WTC11 (cell line): ENCODE data around the gene SLC7A8. TPM values are rescaled to one million over a fixed set of nuclear protein-coding genes. Genes with fewer than 3 reads are reported as not detected.

Source experiments
- ATAC-seq: fragments of 200-7000 bp; cut with Tn5 transposase; 2 replicates; pipeline ENCODE4 v1.10.0; 2021; ENCODE audit warnings: mild to moderate bottlenecking, moderate library complexity
- CTCF ChIA-PET: fragments of 300-600 bp; sonication (Branson Sonifier 250); formaldehyde crosslinking; loops from one replicate; lab custom pipeline; 2021; ENCODE audit warnings: antibody characterized with exemption; lab: Charles Lee
- POLR2A ChIA-PET: fragments of 350-600 bp; sonication (Branson Sonifier 250); formaldehyde crosslinking; loops from one replicate; lab custom pipeline; 2021; ENCODE audit warnings: antibody characterized with exemption; lab: Charles Lee
- DNase-seq: peaks from one replicate; pipeline ENCODE4 v3.0.0; 2021; ENCODE audit warnings: low spot score
- H3K27ac Mint-ChIP-seq: 2 replicates; pipeline ENCODE4 v1.8.0; 2021; ENCODE audit warnings: mixed read lengths
- H3K27me3 Mint-ChIP-seq: 2 replicates; pipeline ENCODE4 v1.8.0; 2021; ENCODE audit warnings: low read depth, mild to moderate bottlenecking, moderate library complexity, mixed read lengths
- H3K36me3 Mint-ChIP-seq: 2 replicates; pipeline ENCODE4 v1.8.0; 2021; ENCODE audit warnings: mixed read lengths
- H3K4me1 Mint-ChIP-seq: 2 replicates; pipeline ENCODE4 v1.8.0; 2022; ENCODE audit warnings: mixed read lengths
- H3K4me3 Mint-ChIP-seq: 2 replicates; pipeline ENCODE4 v1.8.0; 2021; ENCODE audit warnings: mild to moderate bottlenecking, moderate library complexity, mixed read lengths
- H3K9me3 Mint-ChIP-seq: 2 replicates; pipeline ENCODE4 v1.8.0; 2021; ENCODE audit warnings: mixed read lengths
- ATF3 ChIP-seq: sonication (generic); formaldehyde crosslinking; conservative IDR thresholded peaks from 2 replicates; pipeline ENCODE4 v1.8.1; 2022; ENCODE audit warnings: mild to moderate bottlenecking, missing genetic modification reagents
- ETV6 ChIP-seq: sonication (generic); formaldehyde crosslinking; IDR thresholded peaks from 2 replicates; pipeline ENCODE4 v1.8.1; 2022; ENCODE audit warnings: mild to moderate bottlenecking, missing genetic modification reagents
- IRF2 ChIP-seq: sonication (generic); formaldehyde crosslinking; IDR thresholded peaks from 2 replicates; pipeline ENCODE4 v1.8.0; 2022; ENCODE audit warnings: low read depth, missing genetic modification reagents, borderline replicate concordance
- NFATC4 ChIP-seq: fragments of 250-450 bp; sonication (Bioruptor Pico); IDR thresholded peaks from 2 replicates; pipeline ENCODE4 v1.9.0; 2021; ENCODE audit warnings: mild to moderate bottlenecking
- ZBTB43 ChIP-seq: sonication (generic); formaldehyde crosslinking; IDR thresholded peaks from 2 replicates; pipeline ENCODE4 v1.8.1; 2023; ENCODE audit warnings: mild to moderate bottlenecking, missing genetic modification reagents
- ZNF121 ChIP-seq: sonication (generic); formaldehyde crosslinking; IDR thresholded peaks from 2 replicates; pipeline ENCODE4 v1.8.0; 2023; ENCODE audit warnings: missing genetic modification reagents
- ZNF138 ChIP-seq: sonication (generic); formaldehyde crosslinking; conservative IDR thresholded peaks from 2 replicates; pipeline ENCODE4 v1.8.1; 2022; ENCODE audit warnings: mild to moderate bottlenecking, moderate library complexity, missing genetic modification reagents
- ZNF263 ChIP-seq: sonication (generic); formaldehyde crosslinking; IDR thresholded peaks from 2 replicates; pipeline ENCODE4 v1.8.1; 2022; ENCODE audit warnings: low read depth, mild to moderate bottlenecking, moderate library complexity, missing genetic modification reagents
- ZNF423 ChIP-seq: fragments of 250-450 bp; sonication (Bioruptor Pico); IDR thresholded peaks from 2 replicates; pipeline ENCODE4 v2.1.2; 2022; ENCODE audit warnings: mild to moderate bottlenecking, moderate library complexity
- ZNF425 ChIP-seq: fragments of 250-450 bp; sonication (Bioruptor Pico); conservative IDR thresholded peaks from 2 replicates; pipeline ENCODE4 v1.9.0; 2021; ENCODE audit warnings: mild to moderate bottlenecking
- ZNF532 ChIP-seq: fragments of 250-450 bp; sonication (Bioruptor Pico); IDR thresholded peaks from 2 replicates; pipeline ENCODE4 v1.9.0; 2021; ENCODE audit warnings: mild to moderate bottlenecking, borderline replicate concordance
- total RNA-seq: library from RNA; stranded (reverse); gene quantifications from 3 replicates; pipeline ENCODE4 v1.2.3, GENCODE V29; 2021
- TF ChIP-seq, protein P1 (sequence below): sonication (generic); formaldehyde crosslinking; IDR thresholded peaks from 2 replicates; pipeline ENCODE4 v1.8.0; 2023; ENCODE audit warnings: missing genetic modification reagents, mild to moderate bottlenecking, borderline replicate concordance
- TF ChIP-seq, protein P2 (sequence below): sonication (generic); formaldehyde crosslinking; conservative IDR thresholded peaks from 2 replicates; pipeline ENCODE4 v1.8.1; 2023; ENCODE audit warnings: mild to moderate bottlenecking, low read depth, missing genetic modification reagents, moderate library complexity
- TF ChIP-seq, protein P3 (sequence below): sonication (generic); formaldehyde crosslinking; IDR thresholded peaks from 2 replicates; pipeline ENCODE4 v1.8.1; 2023; ENCODE audit warnings: mild to moderate bottlenecking, missing genetic modification reagents, moderate library complexity

The SLC7A8 gene
- total RNA-seq, 1 experiment from 2014 or later, result 207 TPM

- TF ChIP-seq, protein P1, sequence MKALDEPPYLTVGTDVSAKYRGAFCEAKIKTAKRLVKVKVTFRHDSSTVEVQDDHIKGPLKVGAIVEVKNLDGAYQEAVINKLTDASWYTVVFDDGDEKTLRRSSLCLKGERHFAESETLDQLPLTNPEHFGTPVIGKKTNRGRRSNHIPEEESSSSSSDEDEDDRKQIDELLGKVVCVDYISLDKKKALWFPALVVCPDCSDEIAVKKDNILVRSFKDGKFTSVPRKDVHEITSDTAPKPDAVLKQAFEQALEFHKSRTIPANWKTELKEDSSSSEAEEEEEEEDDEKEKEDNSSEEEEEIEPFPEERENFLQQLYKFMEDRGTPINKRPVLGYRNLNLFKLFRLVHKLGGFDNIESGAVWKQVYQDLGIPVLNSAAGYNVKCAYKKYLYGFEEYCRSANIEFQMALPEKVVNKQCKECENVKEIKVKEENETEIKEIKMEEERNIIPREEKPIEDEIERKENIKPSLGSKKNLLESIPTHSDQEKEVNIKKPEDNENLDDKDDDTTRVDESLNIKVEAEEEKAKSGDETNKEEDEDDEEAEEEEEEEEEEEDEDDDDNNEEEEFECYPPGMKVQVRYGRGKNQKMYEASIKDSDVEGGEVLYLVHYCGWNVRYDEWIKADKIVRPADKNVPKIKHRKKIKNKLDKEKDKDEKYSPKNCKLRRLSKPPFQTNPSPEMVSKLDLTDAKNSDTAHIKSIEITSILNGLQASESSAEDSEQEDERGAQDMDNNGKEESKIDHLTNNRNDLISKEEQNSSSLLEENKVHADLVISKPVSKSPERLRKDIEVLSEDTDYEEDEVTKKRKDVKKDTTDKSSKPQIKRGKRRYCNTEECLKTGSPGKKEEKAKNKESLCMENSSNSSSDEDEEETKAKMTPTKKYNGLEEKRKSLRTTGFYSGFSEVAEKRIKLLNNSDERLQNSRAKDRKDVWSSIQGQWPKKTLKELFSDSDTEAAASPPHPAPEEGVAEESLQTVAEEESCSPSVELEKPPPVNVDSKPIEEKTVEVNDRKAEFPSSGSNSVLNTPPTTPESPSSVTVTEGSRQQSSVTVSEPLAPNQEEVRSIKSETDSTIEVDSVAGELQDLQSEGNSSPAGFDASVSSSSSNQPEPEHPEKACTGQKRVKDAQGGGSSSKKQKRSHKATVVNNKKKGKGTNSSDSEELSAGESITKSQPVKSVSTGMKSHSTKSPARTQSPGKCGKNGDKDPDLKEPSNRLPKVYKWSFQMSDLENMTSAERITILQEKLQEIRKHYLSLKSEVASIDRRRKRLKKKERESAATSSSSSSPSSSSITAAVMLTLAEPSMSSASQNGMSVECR (CRISPR knock-in tag), result no peak
- no peak for TF ChIP-seq ATF3 (CRISPR knock-in tag)
- no peak for TF ChIP-seq ETV6
- TF ChIP-seq ZBTB43 (CRISPR knock-in tag), result no peak
- no peak for TF ChIP-seq ZNF121
- no peak for TF ChIP-seq ZNF138 (CRISPR knock-in tag)
- TF ChIP-seq ZNF532 (CRISPR knock-in tag), result no peak
- TF ChIP-seq NFATC4 (CRISPR knock-in tag), result no peak
- no peak for TF ChIP-seq ZNF263 (CRISPR knock-in tag)
- no peak for TF ChIP-seq ZNF423 (CRISPR knock-in tag)
- TF ChIP-seq, protein P2, sequence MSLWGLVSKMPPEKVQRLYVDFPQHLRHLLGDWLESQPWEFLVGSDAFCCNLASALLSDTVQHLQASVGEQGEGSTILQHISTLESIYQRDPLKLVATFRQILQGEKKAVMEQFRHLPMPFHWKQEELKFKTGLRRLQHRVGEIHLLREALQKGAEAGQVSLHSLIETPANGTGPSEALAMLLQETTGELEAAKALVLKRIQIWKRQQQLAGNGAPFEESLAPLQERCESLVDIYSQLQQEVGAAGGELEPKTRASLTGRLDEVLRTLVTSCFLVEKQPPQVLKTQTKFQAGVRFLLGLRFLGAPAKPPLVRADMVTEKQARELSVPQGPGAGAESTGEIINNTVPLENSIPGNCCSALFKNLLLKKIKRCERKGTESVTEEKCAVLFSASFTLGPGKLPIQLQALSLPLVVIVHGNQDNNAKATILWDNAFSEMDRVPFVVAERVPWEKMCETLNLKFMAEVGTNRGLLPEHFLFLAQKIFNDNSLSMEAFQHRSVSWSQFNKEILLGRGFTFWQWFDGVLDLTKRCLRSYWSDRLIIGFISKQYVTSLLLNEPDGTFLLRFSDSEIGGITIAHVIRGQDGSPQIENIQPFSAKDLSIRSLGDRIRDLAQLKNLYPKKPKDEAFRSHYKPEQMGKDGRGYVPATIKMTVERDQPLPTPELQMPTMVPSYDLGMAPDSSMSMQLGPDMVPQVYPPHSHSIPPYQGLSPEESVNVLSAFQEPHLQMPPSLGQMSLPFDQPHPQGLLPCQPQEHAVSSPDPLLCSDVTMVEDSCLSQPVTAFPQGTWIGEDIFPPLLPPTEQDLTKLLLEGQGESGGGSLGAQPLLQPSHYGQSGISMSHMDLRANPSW (CRISPR knock-in tag), result no peak
- TF ChIP-seq, all 79 proteins: peak for 0
Observed at GRCh38 chr14:23215421-23215820, 32.0 kb upstream of the SLC7A8 start (continued).

- Mint-ChIP-seq H3K27me3 (no peaks in the 10 kb centered on the region), H3K36me3 (no peaks in the 10 kb centered on the region), H3K4me3 (no peak overlapping the region), H3K4me1 (peaks cover 32% of the 10 kb centered on the region), H3K27ac (no peak overlapping the region), H3K9me3 (peaks cover 3% of the 10 kb centered on the region)
- DNase-seq (no peak), ATAC-seq (no peak)
- ChIA-PET CTCF (no interaction called here), POLR2A (no interaction called here)
- TF ChIP-seq, protein P3, sequence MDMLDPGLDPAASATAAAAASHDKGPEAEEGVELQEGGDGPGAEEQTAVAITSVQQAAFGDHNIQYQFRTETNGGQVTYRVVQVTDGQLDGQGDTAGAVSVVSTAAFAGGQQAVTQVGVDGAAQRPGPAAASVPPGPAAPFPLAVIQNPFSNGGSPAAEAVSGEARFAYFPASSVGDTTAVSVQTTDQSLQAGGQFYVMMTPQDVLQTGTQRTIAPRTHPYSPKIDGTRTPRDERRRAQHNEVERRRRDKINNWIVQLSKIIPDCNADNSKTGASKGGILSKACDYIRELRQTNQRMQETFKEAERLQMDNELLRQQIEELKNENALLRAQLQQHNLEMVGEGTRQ (CRISPR knock-in tag), result no peak
- TF ChIP-seq ZNF425 (CRISPR knock-in tag) (no peak), IRF2 (no peak)
Observed at GRCh38 chr14:23209651-23210423, 26.4 kb upstream of the SLC7A8 start.
